ENCODE results near the gene NFATC2. TPM values are rescaled to one million over a fixed set of nuclear protein-coding genes. Genes with fewer than 3 reads are reported as not detected.

Gene NFATC2
- total and polyA plus RNA-seq, 2 of the 8 experiments (the other 6 are each of a cell fraction or from before 2014, with no cell fraction given) = 0.27 to 0.91 TPM

DNA sequence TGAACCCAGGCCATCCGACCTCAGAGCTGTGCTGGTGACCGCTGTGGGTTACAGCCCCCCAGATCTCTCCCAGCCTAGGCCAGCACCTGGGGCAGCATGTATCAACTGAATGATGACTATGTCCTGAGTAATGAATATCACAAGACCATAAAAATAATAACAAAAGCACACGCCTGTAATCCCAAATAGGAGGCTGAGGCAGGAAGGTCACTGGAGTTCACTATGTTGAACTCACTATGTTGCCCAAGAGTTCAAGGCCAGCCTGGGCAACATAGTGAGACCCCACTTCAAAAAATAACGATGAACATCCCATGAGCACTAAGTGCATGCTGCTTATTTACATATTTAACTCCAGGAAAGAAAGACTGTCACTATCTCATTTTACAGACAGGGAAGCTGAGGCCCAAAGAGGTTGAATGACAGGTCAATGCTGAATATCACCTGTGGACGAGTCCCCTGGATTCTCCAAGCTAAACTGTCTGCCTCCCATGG lies 92.3 kb downstream of the NFATC2 start:
- DNase-seq (ENCODE audit: low read depth in 1 of 2, low spot score in 2 of 2) = no peak
- no peak overlapping the region for H3K23ac ChIP-seq (ENCODE audit: insufficient read length)
- H4K5ac ChIP-seq (ENCODE audit: insufficient read length, low read depth, low read length) = no peak overlapping the region
- H3K4me1 ChIP-seq (replicated peaks in 1 of 4; ENCODE audit: control insufficient read depth in 3 of 4, insufficient read depth in 4 of 4, low read length in 3 of 4) = no peaks in the 10 kb centered on the region; a peak in 1 of 7 replicates
- H3K9me3 ChIP-seq (ENCODE audit: insufficient read depth in 2 of 2, low read depth in 1 of 2, low read length in 1 of 2) = no peaks in the 10 kb centered on the region
- 94% methylated on average over 5 of the region's 5 CpGs; no CpG with 5 or more reads in 1 of the 2 experiments for WGBS, 2 experiments (ENCODE audit: extremely low coverage in 1 of 2, insufficient coverage in 1 of 2, insufficient read length in 1 of 2, insufficient replicate concordance in 2 of 2, low coverage in 1 of 2, low lambda C conversion rate in 2 of 2, missing lambda C conversion rate in 1 of 2)
- FAIRE-seq = no peak
- H3K56ac ChIP-seq (replicated peaks; ENCODE audit: insufficient read length, low read depth, low read length) = no peak overlapping the region
- no peak overlapping the region for H4K91ac ChIP-seq (replicated peaks; ENCODE audit: insufficient read length, low read length)
- TF ChIP-seq POLR2AphosphoS5 (IDR thresholded peaks at IDR 0.05; ENCODE audit: low read depth, low read length) = no peak
- no peak for TF ChIP-seq SP4 (IDR thresholded peaks at IDR 0.05; ENCODE audit: low read length)
- no peak for TF ChIP-seq YY1 (IDR thresholded peaks at IDR 0.05; ENCODE audit: low read depth, low read length)
- TF ChIP-seq RAD21 (IDR thresholded peaks at IDR 0.05 in 1 of 2, conservative IDR thresholded peaks at IDR 0.05 in 1 of 2; ENCODE audit: low read depth in 2 of 2, low read length in 2 of 2) = no peak
- H2BK5ac ChIP-seq (ENCODE audit: low read depth, low read length) = no peak overlapping the region
- no peaks in the 10 kb centered on the region for H3K27me3 ChIP-seq (replicated peaks in 1 of 4; ENCODE audit: control insufficient read depth in 3 of 4, extremely low read depth in 1 of 4, insufficient read depth in 3 of 4, low read length in 3 of 4)
- H3K14ac ChIP-seq (ENCODE audit: insufficient read length) = no peak overlapping the region
- H3K4ac ChIP-seq (replicated peaks; ENCODE audit: insufficient read length, low read depth, low read length) = no peak overlapping the region
- H2BK15ac ChIP-seq (ENCODE audit: low read length) = no peak overlapping the region
- no peak overlapping the region for H3K4me2 ChIP-seq (ENCODE audit: insufficient read depth in 1 of 2, low read depth in 2 of 2, low read length in 2 of 2)
- H3K9ac ChIP-seq (replicated peaks in 1 of 4; ENCODE audit: extremely low read depth in 1 of 4, low read depth in 3 of 4, low read length in 3 of 4) = no peak overlapping the region
- ChIA-PET CTCF (ENCODE audit: partially characterized antibody) (interaction anchor here (0.6 to 2.1 kb wide), 10 partner anchors 10 to 93 kb away, joined by 3 to 5 read pairs (median 3); partner anchors contain the start of gene NFATC2), POLR2A (ENCODE audit: partially characterized antibody) (no interaction called here)
- no peak overlapping the region for H3K4me3 ChIP-seq (ENCODE audit: extremely low read depth in 1 of 4, insufficient read depth in 2 of 4, low read depth in 3 of 4, low read length in 4 of 4)
- no peak overlapping the region for H2AFZ ChIP-seq (ENCODE audit: low read length)
- no peak overlapping the region for H2BK12ac ChIP-seq (ENCODE audit: low read depth, low read length)
- H3K36me3 ChIP-seq (ENCODE audit: control insufficient read depth in 2 of 4, insufficient read depth in 4 of 4, low read length in 3 of 4) = no peaks in the 10 kb centered on the region
- H2AK5ac ChIP-seq (ENCODE audit: low read depth, low read length) = no peak overlapping the region
- no peaks in the 10 kb centered on the region for H3K23me2 ChIP-seq (ENCODE audit: low read depth, low read length)
- no peaks in the 10 kb centered on the region for H3K79me1 ChIP-seq (ENCODE audit: low read depth, low read length)
- H2BK120ac ChIP-seq (replicated peaks; ENCODE audit: low read depth, low read length) = no peak overlapping the region
- H2BK20ac ChIP-seq (ENCODE audit: low read length) = no peak overlapping the region
- H3K27ac ChIP-seq (ENCODE audit: low read depth, low read length) = no peak overlapping the region
- no peaks in the 10 kb centered on the region for H3K79me2 ChIP-seq (ENCODE audit: control insufficient read depth in 1 of 2, insufficient read depth in 2 of 2, low read length in 2 of 2)
- no peak overlapping the region for H3K18ac ChIP-seq (ENCODE audit: extremely low read depth, low read length)
- no peak overlapping the region; the same call in 1 of the 2 replicates for H4K8ac ChIP-seq (ENCODE audit: extremely low read depth, insufficient read depth, low read length)
- H4K20me1 ChIP-seq (replicated peaks in 1 of 2; ENCODE audit: control insufficient read depth in 1 of 2, insufficient read depth in 2 of 2, low read length in 2 of 2) = no peaks in the 10 kb centered on the region
